Measurements from ENCODE around the gene TRIM50.

- TF ChIP-seq CTCF (IDR thresholded peaks at IDR 0.05) (no peak), POLR2A (IDR thresholded peaks at IDR 0.05) (no peak)
These were observed 30.9 kb upstream of the TRIM50 start for GRCh38 chr7:73358590-73359275.
